Measurements from ENCODE around the gene LKAAEAR1. TPM values are rescaled to one million over a fixed set of nuclear protein-coding genes. Genes with fewer than 3 reads are reported as not detected.

Gene LKAAEAR1
- total RNA-seq, 2 donors from 2014 or later: not detected

GRCh38 chr20:64035066-64035932 is 48.9 kb downstream of the LKAAEAR1 start:
- no peak overlapping the region for H3K9ac ChIP-seq (ENCODE audit: extremely low read depth, low read length, poor library complexity, severe bottlenecking)
- Mint-ChIP-seq H3K9me3 (no peaks in the 10 kb centered on the region), H3K27me3 (ENCODE audit: insufficient read depth) (peaks cover 15% of the 10 kb centered on the region), H3K36me3 (ENCODE audit: low read depth) (peaks cover 31% of the 10 kb centered on the region), H3K4me3 (no peak overlapping the region), H3K27ac (peak overlapping the region; percentile 78), H3K4me1 (peaks cover 24% of the 10 kb centered on the region)
- H3K27me3 ChIP-seq (ENCODE audit: control insufficient read depth, insufficient read depth, low read length, poor library complexity, severe bottlenecking): peaks cover 23% of the 10 kb centered on the region
- no peak for TF ChIP-seq CTCF (conservative IDR thresholded peaks at IDR 0.05)
- DNase-seq: peak; percentile 66
- H3K4me3 ChIP-seq (ENCODE audit: low read length): no peak overlapping the region
- peaks cover 22% of the 10 kb centered on the region for H3K4me1 ChIP-seq (ENCODE audit: control insufficient read depth, insufficient read depth, low read length)
- 86 to 93% methylated on average over 15 to 17 of the region's 17 CpGs for WGBS, 2 experiments (ENCODE audit: insufficient coverage in 1 of 2, insufficient read length in 1 of 2)
- H3K27ac ChIP-seq (ENCODE audit: low read depth, low read length): no peak overlapping the region
- peaks cover 12% of the 10 kb centered on the region for H3K36me3 ChIP-seq (ENCODE audit: control insufficient read depth, insufficient read depth, low read length)
- H3K9me3 ChIP-seq (ENCODE audit: control insufficient read depth, low read length): no peaks in the 10 kb centered on the region

GRCh38 chr20:64033981-64034493 is 50.2 kb downstream of the LKAAEAR1 start:
- Histone ChIP-seq H3K4me3 (ENCODE audit: low read length) (no peak overlapping the region), H3K36me3 (ENCODE audit: control insufficient read depth, insufficient read depth, low read length) (peaks cover 23% of the 10 kb centered on the region), H3K27ac (ENCODE audit: low read depth, low read length) (no peak overlapping the region), H3K9me3 (ENCODE audit: control insufficient read depth, low read length) (no peaks in the 10 kb centered on the region), H3K9ac (ENCODE audit: extremely low read depth, low read length, poor library complexity, severe bottlenecking) (no peak overlapping the region), H3K4me1 (ENCODE audit: control insufficient read depth, insufficient read depth, low read length) (peaks cover 22% of the 10 kb centered on the region), H3K27me3 (ENCODE audit: control insufficient read depth, insufficient read depth, low read length, poor library complexity, severe bottlenecking) (peaks cover 10% of the 10 kb centered on the region)
- no peak overlapping the region for H3K4me3 Mint-ChIP-seq
- TF ChIP-seq CTCF (conservative IDR thresholded peaks at IDR 0.05): no peak
- peaks cover 41% of the 10 kb centered on the region for H3K36me3 Mint-ChIP-seq (ENCODE audit: low read depth)
- peaks cover 6% of the 10 kb centered on the region for H3K27me3 Mint-ChIP-seq (ENCODE audit: insufficient read depth)
- H3K9me3 Mint-ChIP-seq: no peaks in the 10 kb centered on the region
- no peak overlapping the region for H3K27ac Mint-ChIP-seq
- peaks cover 33% of the 10 kb centered on the region for H3K4me1 Mint-ChIP-seq
- 92 to 94% methylated on average over 5 to 11 of the region's 11 CpGs for WGBS, 2 experiments (ENCODE audit: insufficient coverage in 1 of 2, insufficient read length in 1 of 2)
- DNase-seq: no peak

Small RNAs within 50 kb of the gene (microRNA-seq; reads per million reads assigned to microRNA genes)
- gene MIR6813 (ENCODE audit: borderline microRNAs expressed): not detected

Other genes with a start within 250 kb of the LKAAEAR1 start
- gene ABHD16B, start 222.9 kb downstream of the LKAAEAR1 start, total RNA-seq: not detected
- 10 to 100 TPM; 68.3 to 85.2 TPM for gene TPD52L2, start 219.1 kb downstream of the LKAAEAR1 start, total RNA-seq
- 10 to 100 TPM; 25.8 to 26.8 TPM for gene DNAJC5, start 189.3 kb downstream of the LKAAEAR1 start, total RNA-seq
- 10 to 100 TPM; 36.5 to 47.8 TPM for gene UCKL1, start 128.0 kb downstream of the LKAAEAR1 start, total RNA-seq
- 10 to 100 TPM; 23.7 to 26.8 TPM for gene ZNF512B, start 114.5 kb downstream of the LKAAEAR1 start, total RNA-seq
- 1 to 10 TPM; 5.6 to 6.0 TPM for gene SAMD10, start 104.8 kb downstream of the LKAAEAR1 start, total RNA-seq
- gene PRPF6, start 103.3 kb downstream of the LKAAEAR1 start, total RNA-seq: 10 to 100 TPM; 73.3 to 73.9 TPM
- 1 to 10 TPM; 4.0 to 4.1 TPM for gene C20orf204, start 48.2 kb downstream of the LKAAEAR1 start, total RNA-seq
- gene SOX18, start 34.8 kb downstream of the LKAAEAR1 start, total RNA-seq: 1 to 10 TPM; 2.3 to 2.8 TPM
- 100 to 1,000 TPM in 1 of 2 donors, 10 to 100 TPM in 1; 64.3 to 110 TPM for gene TCEA2, start 21.2 kb downstream of the LKAAEAR1 start, total RNA-seq
- gene RGS19, start 4.9 kb downstream of the LKAAEAR1 start, total RNA-seq: 10 to 100 TPM; 14.6 to 15.8 TPM
- gene OPRL1, start 4.3 kb downstream of the LKAAEAR1 start, total RNA-seq: 1 to 10 TPM; 4.1 to 5.5 TPM
- not detected for gene NPBWR2, start 23.2 kb upstream of the LKAAEAR1 start, total RNA-seq
- 1 to 10 TPM; 2.4 to 4.5 TPM for gene MYT1, start 80.1 kb upstream of the LKAAEAR1 start, total RNA-seq
- 100 to 1,000 TPM; 145 to 158 TPM for gene PCMTD2, start 171.3 kb upstream of the LKAAEAR1 start, total RNA-seq